Glutamatergic neuron (in vitro differentiated cells): Measurements from ENCODE around the gene PRKG1. TPM values are rescaled to one million over a fixed set of nuclear protein-coding genes. Genes with fewer than 3 reads are reported as not detected.
"Not testable (repeated sequence)": the region's sequence is repeated elsewhere in the genome, so short reads cannot be mapped to it uniquely, and the experiment has no call there.

Source experiments
- DNase-seq: peaks from one replicate; pipeline ENCODE4 v3.0.0; 2022
- H3K27ac Mint-ChIP-seq: one replicate; pipeline ENCODE4 v1.8.0; 2020; ENCODE audit warnings: mild to moderate bottlenecking, mixed read lengths, inconsistent platforms; ENCODE audit not compliant: unreplicated experiment
- H3K27me3 Mint-ChIP-seq: one replicate; pipeline ENCODE4 v1.8.0; 2020; ENCODE audit warnings: mild to moderate bottlenecking, moderate library complexity, mixed read lengths, inconsistent platforms; ENCODE audit not compliant: unreplicated experiment
- H3K36me3 Mint-ChIP-seq: one replicate; pipeline ENCODE4 v1.8.0; 2020; ENCODE audit warnings: mild to moderate bottlenecking, mixed read lengths, inconsistent platforms; ENCODE audit not compliant: unreplicated experiment
- H3K4me1 Mint-ChIP-seq: one replicate; pipeline ENCODE4 v1.8.0; 2020; ENCODE audit warnings: mild to moderate bottlenecking, low read depth, mixed read lengths, inconsistent platforms; ENCODE audit not compliant: unreplicated experiment
- H3K4me3 Mint-ChIP-seq: one replicate; pipeline ENCODE4 v1.8.0; 2020; ENCODE audit warnings: mild to moderate bottlenecking, mixed read lengths, inconsistent platforms; ENCODE audit not compliant: unreplicated experiment
- H3K9me3 Mint-ChIP-seq: one replicate; pipeline ENCODE4 v1.8.0; 2020; ENCODE audit warnings: mild to moderate bottlenecking, moderate library complexity, mixed read lengths, inconsistent platforms; ENCODE audit not compliant: unreplicated experiment
- CTCF ChIP-seq: fragments of 200-600 bp; sonication (generic); IDR thresholded peaks from one replicate; pipeline ENCODE4 v1.5.0; 2021; ENCODE audit not compliant: partially characterized antibody, unreplicated experiment
- total RNA-seq: library from RNA; stranded (reverse); fragmentation: NEBNext Ultra II Directional; extraction: Animal tissue kit (Norgen Biotek cat#: 25700); gene quantifications from one replicate; pipeline ENCODE4 v1.2.1, GENCODE V29; 2021; ENCODE audit not compliant: unreplicated experiment

PRKG1 gene
- total RNA-seq, 1 donor from 2014 or later, result 52.7 TPM

GRCh38 chr10:52031771-52032170, 957.5 kb downstream of the PRKG1 start:
- Mint-ChIP-seq H3K4me1 (peaks cover 14% of the 10 kb centered on the region), H3K9me3 (peaks cover 1% of the 10 kb centered on the region), H3K27ac (no peak overlapping the region), H3K36me3 (peaks cover 7% of the 10 kb centered on the region), H3K4me3 (no peak overlapping the region), H3K27me3 (peaks cover 3% of the 10 kb centered on the region)
- DNase-seq, result no peak
- no peak for TF ChIP-seq CTCF

GRCh38 chr10:52032681-52033629, 958.7 kb downstream of the PRKG1 start:
- Mint-ChIP-seq H3K9me3 (peaks cover 1% of the 10 kb centered on the region), H3K4me3 (no peak overlapping the region), H3K27me3 (peaks cover 3% of the 10 kb centered on the region), H3K36me3 (peaks cover 10% of the 10 kb centered on the region), H3K4me1 (peaks cover 14% of the 10 kb centered on the region), H3K27ac (no peak overlapping the region)
- TF ChIP-seq CTCF, result no peak
- no peak for DNase-seq

GRCh38 chr10:52039002-52039793, 964.9 kb downstream of the PRKG1 start:
- not testable (repeated sequence) for H3K9me3 Mint-ChIP-seq, H3K27ac Mint-ChIP-seq, DNase-seq, H3K27me3 Mint-ChIP-seq, H3K4me3 Mint-ChIP-seq
- H3K36me3 Mint-ChIP-seq, result peaks cover 24% of the 10 kb centered on the region
- H3K4me1 Mint-ChIP-seq, result peaks cover 15% of the 10 kb centered on the region

GRCh38 chr10:52040486-52040885, 966.2 kb downstream of the PRKG1 start:
- Mint-ChIP-seq H3K4me3 (no peak overlapping the region), H3K9me3 (peaks cover 8% of the 10 kb centered on the region), H3K36me3 (peaks cover 24% of the 10 kb centered on the region), H3K27me3 (peaks cover 4% of the 10 kb centered on the region), H3K4me1 (peaks cover 6% of the 10 kb centered on the region), H3K27ac (no peak overlapping the region)
- DNase-seq, result no peak
- TF ChIP-seq CTCF, result no peak

- no peak overlapping the region for H3K27ac Mint-ChIP-seq
- H3K36me3 Mint-ChIP-seq, result peaks cover 5% of the 10 kb centered on the region
- no peak for TF ChIP-seq CTCF
- H3K4me3 Mint-ChIP-seq, result no peak overlapping the region
- H3K4me1 Mint-ChIP-seq, result peaks cover 4% of the 10 kb centered on the region
- DNase-seq, result no peak
- peaks cover 2% of the 10 kb centered on the region for H3K9me3 Mint-ChIP-seq
- H3K27me3 Mint-ChIP-seq, result peaks cover 1% of the 10 kb centered on the region
Measured at GRCh38 chr10:52043811-52044210, 969.5 kb downstream of the PRKG1 start.
